GM12874 (cell line): ENCODE results near the gene NOC4L.

ENCODE experiments used
- TF ChIP-seq, protein P1 (sequence below): IDR thresholded peaks from 2 replicates; pipeline ENCODE4 v1.5.1; 2011; ENCODE audit warnings: low read depth, mild to moderate bottlenecking, control low read depth, low read length, moderate library complexity; ENCODE audit not compliant: insufficient read depth

NOC4L gene

DNA sequence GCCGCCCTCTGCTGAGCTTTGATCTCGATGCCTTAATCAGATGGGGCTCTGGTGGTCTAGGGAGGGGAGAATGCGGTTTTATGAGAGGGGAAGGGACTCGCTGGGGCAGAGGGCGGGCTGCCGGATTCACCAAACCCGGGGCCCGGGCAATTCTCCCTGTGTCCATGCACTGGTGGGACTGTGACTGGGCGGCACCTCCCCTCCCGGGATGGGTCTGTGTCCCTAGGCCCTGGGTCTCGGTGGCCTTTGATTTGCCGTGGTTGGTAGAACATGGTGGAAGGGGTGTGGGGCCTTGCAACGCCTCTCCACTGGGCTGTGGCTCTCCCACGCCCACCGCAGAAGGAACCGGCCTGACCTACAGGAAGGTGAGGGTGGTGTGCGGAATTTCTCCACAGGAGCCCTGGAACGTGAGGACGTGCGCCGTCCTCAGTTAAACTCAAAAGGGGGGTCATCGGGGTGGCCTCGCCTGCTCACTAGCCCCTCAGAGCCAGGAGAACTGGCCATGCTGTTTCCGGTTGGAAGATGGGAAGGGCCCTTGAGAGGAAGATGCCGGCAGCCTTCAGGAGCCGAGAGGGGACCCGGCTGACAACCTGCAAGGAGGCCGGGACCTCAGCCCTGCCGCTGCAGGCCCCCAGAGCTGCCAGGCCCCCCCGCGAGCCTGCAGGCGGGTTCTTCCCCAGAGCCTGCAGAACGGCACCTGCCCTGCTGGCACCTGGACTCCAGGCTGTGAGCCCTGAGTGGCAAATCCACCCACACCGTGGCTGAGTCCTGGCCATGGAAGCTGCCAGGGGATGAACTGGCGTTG lies 43.6 kb downstream of the NOC4L start:
- TF ChIP-seq, protein P1, sequence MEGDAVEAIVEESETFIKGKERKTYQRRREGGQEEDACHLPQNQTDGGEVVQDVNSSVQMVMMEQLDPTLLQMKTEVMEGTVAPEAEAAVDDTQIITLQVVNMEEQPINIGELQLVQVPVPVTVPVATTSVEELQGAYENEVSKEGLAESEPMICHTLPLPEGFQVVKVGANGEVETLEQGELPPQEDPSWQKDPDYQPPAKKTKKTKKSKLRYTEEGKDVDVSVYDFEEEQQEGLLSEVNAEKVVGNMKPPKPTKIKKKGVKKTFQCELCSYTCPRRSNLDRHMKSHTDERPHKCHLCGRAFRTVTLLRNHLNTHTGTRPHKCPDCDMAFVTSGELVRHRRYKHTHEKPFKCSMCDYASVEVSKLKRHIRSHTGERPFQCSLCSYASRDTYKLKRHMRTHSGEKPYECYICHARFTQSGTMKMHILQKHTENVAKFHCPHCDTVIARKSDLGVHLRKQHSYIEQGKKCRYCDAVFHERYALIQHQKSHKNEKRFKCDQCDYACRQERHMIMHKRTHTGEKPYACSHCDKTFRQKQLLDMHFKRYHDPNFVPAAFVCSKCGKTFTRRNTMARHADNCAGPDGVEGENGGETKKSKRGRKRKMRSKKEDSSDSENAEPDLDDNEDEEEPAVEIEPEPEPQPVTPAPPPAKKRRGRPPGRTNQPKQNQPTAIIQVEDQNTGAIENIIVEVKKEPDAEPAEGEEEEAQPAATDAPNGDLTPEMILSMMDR, result no peak

DNA sequence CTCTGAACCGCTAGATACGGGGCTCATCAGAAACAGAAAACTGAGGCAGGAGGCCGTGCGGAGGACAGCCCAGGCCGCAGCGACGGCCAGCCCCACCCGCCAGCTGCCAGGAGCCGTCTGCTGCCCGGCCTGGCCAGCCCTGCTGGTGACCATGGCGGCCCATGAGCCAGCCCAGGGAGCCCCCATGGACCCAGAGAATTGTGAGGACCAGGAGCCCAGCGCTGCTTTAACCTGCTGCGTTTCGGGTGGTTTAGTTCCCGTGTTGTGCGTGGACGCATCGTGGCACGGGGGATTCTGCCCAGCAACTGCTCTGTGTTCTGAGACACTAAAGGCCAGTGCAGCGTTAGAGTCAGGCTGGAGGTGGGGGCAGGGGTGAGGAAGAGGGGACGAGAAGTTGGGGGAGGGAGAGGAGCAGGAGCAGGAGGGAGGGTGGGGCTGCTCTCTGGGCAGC lies 44.2 kb downstream of the NOC4L start:
- TF ChIP-seq, protein P1, result no peak

DNA sequence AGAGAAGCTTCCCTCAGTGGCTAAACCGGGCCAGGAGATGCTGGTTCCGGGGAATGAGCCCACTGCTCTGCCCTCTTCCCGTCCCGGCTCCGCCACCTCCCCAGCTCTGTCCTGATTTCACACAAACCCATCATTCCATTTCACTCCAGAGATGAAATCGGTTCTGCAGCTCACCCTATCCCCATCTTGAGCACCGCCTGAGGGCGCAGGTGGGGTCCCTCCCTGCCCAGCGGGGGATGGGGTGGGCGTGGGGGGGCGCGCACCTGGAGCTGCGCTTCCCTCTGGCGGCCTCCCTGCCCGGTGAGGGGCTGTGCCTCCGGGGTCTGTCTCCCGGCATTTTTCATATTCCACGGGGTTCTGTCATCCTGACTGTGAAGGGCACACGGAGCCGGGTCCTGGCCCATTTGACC lies 44.7 kb downstream of the NOC4L start:
- TF ChIP-seq, protein P1, result no peak

DNA sequence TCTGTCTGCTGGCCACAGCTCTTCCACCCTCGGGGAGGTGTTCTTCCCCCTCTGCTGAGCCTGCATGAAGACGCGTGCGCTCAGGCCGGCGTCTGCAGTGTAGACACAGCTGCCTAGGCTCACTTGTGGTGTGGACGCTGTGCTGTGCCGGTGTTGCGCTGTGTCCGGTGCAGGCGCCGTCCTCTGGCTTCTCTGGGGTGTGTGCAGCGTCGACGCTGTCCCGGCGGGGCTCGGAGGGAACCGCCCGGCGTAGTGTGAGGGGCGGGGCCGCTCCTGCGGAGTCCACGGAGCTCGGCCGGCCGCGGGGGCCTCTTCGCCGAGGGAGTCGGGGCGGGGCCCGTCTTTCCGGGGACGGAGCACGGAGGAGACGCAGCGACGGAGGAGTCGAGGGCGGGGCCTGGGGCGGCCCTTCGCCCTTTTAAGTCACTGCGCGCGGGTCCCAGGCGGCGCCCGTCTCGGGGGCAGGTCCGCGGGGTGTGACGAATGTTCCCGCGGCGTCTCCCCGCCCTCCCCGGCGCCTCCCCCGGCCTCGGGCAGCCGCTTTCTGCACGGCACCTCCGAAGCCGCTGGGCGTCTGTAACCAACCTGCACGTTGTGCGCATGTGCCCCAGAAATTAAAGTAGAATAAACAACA lies 45.2 kb downstream of the NOC4L start:
- TF ChIP-seq, protein P1, result no peak

DNA sequence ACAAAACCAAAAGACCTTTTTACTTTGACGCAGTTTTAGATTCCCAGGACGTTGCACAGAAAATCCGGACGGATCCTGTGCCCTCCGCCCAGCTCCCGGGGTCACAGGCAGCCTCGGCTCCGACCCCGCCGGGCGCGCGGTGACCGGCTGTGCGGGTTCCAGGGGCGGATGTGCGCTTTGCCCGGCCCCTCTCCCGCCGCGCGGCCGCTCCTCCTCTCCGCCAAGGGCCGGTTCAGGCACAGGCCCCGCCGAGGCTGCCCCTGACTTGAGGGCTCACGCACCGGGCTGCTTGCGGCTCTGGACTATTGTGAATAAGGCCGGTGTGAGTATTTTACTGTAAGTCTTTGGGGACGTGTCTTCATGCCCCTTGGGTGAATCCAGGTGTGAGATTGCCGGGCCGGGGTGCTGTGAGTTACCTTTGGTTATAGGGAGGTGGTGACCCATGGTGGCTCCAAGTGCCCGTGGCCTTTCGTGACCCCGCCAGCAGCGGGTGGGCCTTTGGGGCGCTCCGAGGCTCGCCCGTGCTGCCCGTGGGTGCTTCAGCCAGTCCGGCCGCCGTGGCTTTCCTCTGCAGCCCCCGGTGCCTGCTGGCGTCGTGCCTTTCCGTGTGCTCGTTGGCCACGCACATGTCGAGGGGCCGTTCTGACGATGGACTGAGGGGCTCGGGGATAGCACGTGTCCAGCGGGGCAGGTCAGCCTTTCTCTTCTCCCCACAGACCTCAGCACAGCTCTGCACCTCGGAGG lies 45.9 kb downstream of the NOC4L start:
- TF ChIP-seq, protein P1, result no peak

DNA sequence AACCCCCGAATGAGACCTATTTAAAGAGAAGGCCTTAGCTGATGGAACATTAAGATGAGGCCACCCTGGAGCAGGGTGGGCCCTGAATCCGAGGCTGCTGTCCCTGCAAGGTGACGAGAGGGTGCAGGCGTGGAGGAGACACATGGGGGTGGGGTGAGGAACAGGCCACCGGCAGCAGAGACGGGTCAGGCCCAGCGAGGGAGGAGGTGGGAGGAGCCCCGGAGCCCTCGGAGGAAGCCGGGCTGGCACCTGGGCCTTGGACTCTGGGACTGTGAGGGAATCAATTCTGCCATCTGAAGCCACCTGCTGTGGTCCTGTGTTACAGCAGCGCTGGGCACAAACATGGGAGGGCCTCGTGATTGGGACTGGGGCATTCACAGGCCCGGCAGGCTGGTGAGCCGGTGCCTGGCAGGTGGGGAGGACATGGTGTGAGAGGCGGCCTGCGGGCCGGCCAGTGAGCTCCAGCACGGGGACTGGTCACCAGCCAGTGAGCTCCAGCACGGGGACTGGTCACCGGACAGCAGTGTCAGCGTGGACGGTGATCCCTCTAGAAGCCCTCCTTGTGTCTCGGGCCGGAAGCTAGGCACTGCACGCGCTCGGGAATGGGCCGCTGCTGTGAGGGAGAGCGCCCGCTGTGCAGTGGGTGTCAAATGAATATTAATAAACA lies 46.7 kb downstream of the NOC4L start:
- TF ChIP-seq, protein P1, result no peak
